Endodermal cell (in vitro differentiated cells): Measurements from ENCODE around the gene DNMT3A. TPM values are rescaled to one million over a fixed set of nuclear protein-coding genes. Genes with fewer than 3 reads are reported as not detected.

Experiments used
- DNase-seq: peaks from one replicate; pipeline ENCODE4 v3.0.0-alpha.2; 2017
- H3K27ac ChIP-seq: 2 replicates; pipeline ENCODE4 v1.5.1; 2013; ENCODE audit warnings: mild to moderate bottlenecking, low read depth, low read length, moderate library complexity
- H3K27me3 ChIP-seq: 2 replicates; pipeline ENCODE4 v1.6.1; 2013; ENCODE audit warnings: mild to moderate bottlenecking, low read length, moderate library complexity; ENCODE audit not compliant: insufficient read depth, control insufficient read depth, poor library complexity, severe bottlenecking
- H3K36me3 ChIP-seq: 2 replicates; pipeline ENCODE4 v1.7.0; 2013; ENCODE audit warnings: mild to moderate bottlenecking, low read length, moderate library complexity; ENCODE audit not compliant: control insufficient read depth, insufficient read depth
- H3K4me1 ChIP-seq: one replicate; pipeline ENCODE4 v1.7.0; 2013; ENCODE audit warnings: low read length; ENCODE audit not compliant: control insufficient read depth, insufficient read depth
- H3K4me3 ChIP-seq: 2 replicates; pipeline ENCODE4 v1.5.1; 2013; ENCODE audit warnings: mild to moderate bottlenecking, low read length, moderate library complexity
- H3K9ac ChIP-seq: 2 replicates; pipeline ENCODE4 v1.6.1; 2013; ENCODE audit warnings: mild to moderate bottlenecking, low read length, moderate library complexity; ENCODE audit not compliant: poor library complexity, severe bottlenecking; ENCODE audit errors: extremely low read depth
- H3K9me3 ChIP-seq: 2 replicates; pipeline ENCODE4 v1.6.1; 2013; ENCODE audit warnings: mild to moderate bottlenecking, low read length, moderate library complexity; ENCODE audit not compliant: control insufficient read depth
- H3K27ac Mint-ChIP-seq: 2 replicates; pipeline ENCODE4 v1.8.0; 2020; ENCODE audit warnings: mixed read lengths
- H3K27me3 Mint-ChIP-seq: 2 replicates; pipeline ENCODE4 v1.8.0; 2021; ENCODE audit warnings: mild to moderate bottlenecking, mixed read lengths; ENCODE audit not compliant: insufficient read depth
- H3K36me3 Mint-ChIP-seq: 2 replicates; pipeline ENCODE4 v1.8.0; 2020; ENCODE audit warnings: low read depth, mixed read lengths
- H3K4me1 Mint-ChIP-seq: 2 replicates; pipeline ENCODE4 v1.8.0; 2020; ENCODE audit warnings: mixed read lengths
- H3K4me3 Mint-ChIP-seq: 2 replicates; pipeline ENCODE4 v1.8.0; 2020; ENCODE audit warnings: mild to moderate bottlenecking, moderate library complexity, mixed read lengths
- H3K9me3 Mint-ChIP-seq: 2 replicates; pipeline ENCODE4 v1.8.0; 2020; ENCODE audit warnings: mild to moderate bottlenecking, mixed read lengths
- CTCF ChIP-seq: fragments of 200-600 bp; sonication (generic); conservative IDR thresholded peaks from 2 replicates; pipeline ENCODE4 v1.5.0; 2021; ENCODE audit warnings: antibody characterized with exemption, mild to moderate bottlenecking
- WGBS, 2 experiments: methylation state at CpG; one replicate each; pipeline versions ENCODE4 v1.1.5 to v1.1.7; 2013; ENCODE audit warnings: missing lambda C conversion rate in 2 of 2, mixed read lengths in 1 of 2; ENCODE audit not compliant: insufficient coverage in 1 of 2, insufficient read length in 1 of 2; 5-methylcytosine and 5-hydroxymethylcytosine counted together
- total RNA-seq, 2 donors: library from RNA; stranded (reverse); fragmentation: NEBNext Ultra II Directional in 1 of 2; extraction: Animal tissue kit (Norgen Biotek cat#: 25700) in 1 of 2; gene quantifications; 2 replicates in 1 of 2; 3 replicates in 1 of 2; pipeline ENCODE4 v1.2.1, GENCODE V29; 2021

Gene DNMT3A
- total RNA-seq, 2 donors from 2014 or later = 124 to 139 TPM

- Mint-ChIP-seq H3K9me3 (no peaks in the 10 kb centered on the region), H3K4me3 (no peak overlapping the region), H3K4me1 (peaks cover 13% of the 10 kb centered on the region), H3K27me3 (peaks cover 8% of the 10 kb centered on the region), H3K27ac (no peak overlapping the region), H3K36me3 (no peaks in the 10 kb centered on the region)
- H3K9me3 ChIP-seq = no peaks in the 10 kb centered on the region
- no peak overlapping the region for H3K9ac ChIP-seq
- no peaks in the 10 kb centered on the region for H3K4me1 ChIP-seq
- TF ChIP-seq CTCF = no peak
- no peaks in the 10 kb centered on the region for H3K36me3 ChIP-seq
- no peaks in the 10 kb centered on the region for H3K27me3 ChIP-seq
- no peak overlapping the region for H3K27ac ChIP-seq
- H3K4me3 ChIP-seq = no peak overlapping the region
- no peak for DNase-seq
- WGBS, 2 experiments = 90% methylated on average over 2 to 5 of the region's 5 CpGs
Measured at GRCh38 chr2:25369876-25370275, 28.2 kb upstream of the DNMT3A start.

- WGBS, 2 experiments = 77 to 94% methylated on average over 2 to 4 of the region's 4 CpGs
- Histone ChIP-seq H3K27ac (no peak overlapping the region), H3K4me1 (no peaks in the 10 kb centered on the region), H3K9me3 (no peaks in the 10 kb centered on the region), H3K9ac (no peak overlapping the region), H3K36me3 (no peaks in the 10 kb centered on the region), H3K4me3 (no peak overlapping the region), H3K27me3 (no peaks in the 10 kb centered on the region)
- DNase-seq = no peak
- Mint-ChIP-seq H3K36me3 (no peaks in the 10 kb centered on the region), H3K4me1 (peaks cover 13% of the 10 kb centered on the region), H3K27me3 (peaks cover 10% of the 10 kb centered on the region), H3K9me3 (no peaks in the 10 kb centered on the region), H3K27ac (no peak overlapping the region), H3K4me3 (no peak overlapping the region)
- no peak for TF ChIP-seq CTCF
Measured at GRCh38 chr2:25369439-25369838, 27.7 kb upstream of the DNMT3A start.

GRCh38 chr2:25368660-25369059 is 26.9 kb upstream of the DNMT3A start:
- no peaks in the 10 kb centered on the region for H3K9me3 Mint-ChIP-seq
- no peak overlapping the region for H3K9ac ChIP-seq
- no peak for TF ChIP-seq CTCF
- no peaks in the 10 kb centered on the region for H3K4me1 ChIP-seq
- no peaks in the 10 kb centered on the region for H3K9me3 ChIP-seq
- peaks cover 4% of the 10 kb centered on the region for H3K27me3 ChIP-seq
- peaks cover 13% of the 10 kb centered on the region for H3K4me1 Mint-ChIP-seq
- H3K36me3 Mint-ChIP-seq = no peaks in the 10 kb centered on the region
- no peak overlapping the region for H3K4me3 ChIP-seq
- H3K4me3 Mint-ChIP-seq = no peak overlapping the region
- 83 to 94% methylated on average over 3 to 4 of the region's 4 CpGs for WGBS, 2 experiments
- H3K27ac Mint-ChIP-seq = no peak overlapping the region
- H3K36me3 ChIP-seq = no peaks in the 10 kb centered on the region
- H3K27ac ChIP-seq = no peak overlapping the region
- H3K27me3 Mint-ChIP-seq = peaks cover 13% of the 10 kb centered on the region
- no peak for DNase-seq
